Sigmoid colon (tissue), 4 donors: Measurements from ENCODE around the gene RNPS1.

Experiments used
- EP300 ChIP-seq, 4 donors: sonication (generic); formaldehyde crosslinking; IDR thresholded peaks; one replicate each; pipeline ENCODE4 v1.6.1; 2017; ENCODE audit warnings: antibody characterized with exemption in 4 of 4
- POLR2A ChIP-seq, 2 donors: fragments of 450-650 bp; IDR thresholded peaks; one replicate each; pipeline ENCODE4 v1.6.1; 2016; ENCODE audit warnings: antibody characterized with exemption in 2 of 2, mild to moderate bottlenecking in 2 of 2, moderate library complexity in 2 of 2
- POLR2AphosphoS5 ChIP-seq, 4 donors: sonication (generic); formaldehyde crosslinking; IDR thresholded peaks; one replicate each; pipeline ENCODE4 v1.6.1; 2017; ENCODE audit warnings: antibody characterized with exemption in 4 of 4
- TF ChIP-seq, protein P1 (sequence below), 4 experiments: fragments of 450-650 bp in 3 of 4; fragments of 200-600 bp in 1 of 4; IDR thresholded peaks; one replicate each; pipeline ENCODE4 v1.5.1; 2016 to 2019; ENCODE audit warnings: antibody characterized with exemption in 4 of 4, mild to moderate bottlenecking in 3 of 4, moderate library complexity in 2 of 4

DNA sequence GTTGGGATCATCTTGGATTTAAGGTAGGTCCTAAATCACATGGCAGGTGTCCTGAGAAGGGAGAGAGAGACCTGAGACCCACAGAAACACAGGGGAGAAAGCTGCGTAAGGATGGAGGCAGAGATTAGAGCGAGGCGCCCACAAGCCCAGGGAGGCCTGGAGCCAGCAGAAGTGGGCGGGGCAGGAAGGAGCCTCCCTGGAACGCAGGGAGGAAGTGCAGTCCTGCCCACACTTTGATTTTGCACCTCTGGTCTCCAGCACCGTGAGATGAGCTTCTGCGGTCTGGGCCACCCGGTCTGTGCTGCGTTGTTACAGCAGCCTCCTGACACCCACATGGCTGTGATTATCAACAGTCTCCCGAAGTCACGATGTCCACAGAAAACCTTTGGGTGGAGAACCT, 25.3 kb downstream of the RNPS1 start:
- TF ChIP-seq, protein P1, sequence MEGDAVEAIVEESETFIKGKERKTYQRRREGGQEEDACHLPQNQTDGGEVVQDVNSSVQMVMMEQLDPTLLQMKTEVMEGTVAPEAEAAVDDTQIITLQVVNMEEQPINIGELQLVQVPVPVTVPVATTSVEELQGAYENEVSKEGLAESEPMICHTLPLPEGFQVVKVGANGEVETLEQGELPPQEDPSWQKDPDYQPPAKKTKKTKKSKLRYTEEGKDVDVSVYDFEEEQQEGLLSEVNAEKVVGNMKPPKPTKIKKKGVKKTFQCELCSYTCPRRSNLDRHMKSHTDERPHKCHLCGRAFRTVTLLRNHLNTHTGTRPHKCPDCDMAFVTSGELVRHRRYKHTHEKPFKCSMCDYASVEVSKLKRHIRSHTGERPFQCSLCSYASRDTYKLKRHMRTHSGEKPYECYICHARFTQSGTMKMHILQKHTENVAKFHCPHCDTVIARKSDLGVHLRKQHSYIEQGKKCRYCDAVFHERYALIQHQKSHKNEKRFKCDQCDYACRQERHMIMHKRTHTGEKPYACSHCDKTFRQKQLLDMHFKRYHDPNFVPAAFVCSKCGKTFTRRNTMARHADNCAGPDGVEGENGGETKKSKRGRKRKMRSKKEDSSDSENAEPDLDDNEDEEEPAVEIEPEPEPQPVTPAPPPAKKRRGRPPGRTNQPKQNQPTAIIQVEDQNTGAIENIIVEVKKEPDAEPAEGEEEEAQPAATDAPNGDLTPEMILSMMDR (IDR thresholded peaks at IDR 0.05) = no peak
- no peak for TF ChIP-seq POLR2A (IDR thresholded peaks at IDR 0.05)
- TF ChIP-seq EP300 (IDR thresholded peaks at IDR 0.05) = no peak
- no peak for TF ChIP-seq POLR2AphosphoS5 (IDR thresholded peaks at IDR 0.05)
